ENCODE data around the gene SMO. TPM values are rescaled to one million over a fixed set of nuclear protein-coding genes. Genes with fewer than 3 reads are reported as not detected.

SMO gene
- 2.9 TPM for total RNA-seq (2021; ENCODE audit: unreplicated experiment)
- polyA plus RNA-seq (2012; ENCODE audit: insufficient read length) = 4.0 TPM
- Bru-seq, nascent RNA = percentile 27 among the genes with signal in this experiment
- percentile 25 among the genes with signal in this experiment for BruChase-seq, experiment 1, labeled RNA remaining after a 2-hour chase
- percentile 30 among the genes with signal in this experiment for BruChase-seq, experiment 2, labeled RNA remaining after a 6-hour chase
- long read RNA-seq, partial matches to known transcripts = 0 of 3 reads
- long read RNA-seq, other reads (novel, unspliced or antisense) = 2 of 3 reads

GRCh38 chr7:129188372-129188891 lies at the start of gene SMO:
Gene SMO, plus strand, starts transcription at chr7:129188633. Its CDS starts 519 bp downstream, at chr7:129189152.
- CTCF ChIA-PET = interaction anchor here (1.2 kb wide), 1 partner anchor 25 kb away, joined by 3 read pairs; no protein-coding TSS in a partner anchor
- Histone ChIP-seq H3K4me1 (ENCODE audit: control insufficient read depth, insufficient read depth, low read length) (no peaks in the 10 kb centered on the region), H3K9me3 (ENCODE audit: control insufficient read depth, insufficient read depth, low read depth, low read length) (no peaks in the 10 kb centered on the region), H3K4me3 (ENCODE audit: low read depth in 2 of 2, low read length in 2 of 2) (peak within 1 kb of the TSS; percentile 45 to 56), H3K36me3 (ENCODE audit: control insufficient read depth, insufficient read depth, low read length) (no peaks in the 10 kb centered on the region), H3K27ac (ENCODE audit: low read length) (no peak within 1 kb of the TSS), H3K27me3 (ENCODE audit: control insufficient read depth, insufficient read depth, low read length) (peaks cover 14% of the 10 kb centered on the region)
- in situ Hi-C loops (cut with HindIII; ENCODE audit: low pct_unique_long_range_greater_than_20kb, low sequenced_read_pairs) (no loop called here), intact Hi-C loops (cut with micrococcal nuclease; ENCODE audit: unreplicated experiment) (no loop called here)
- ATAC-seq (peak; percentile 65), DNase-seq (ENCODE audit: low read depth, low spot score) (no peak)
- BruUV-seq (replicated peaks) = no TSS peak
- TF ChIP-seq REST (IDR thresholded peaks at IDR 0.05; ENCODE audit: insufficient read depth in 1 of 2, low read depth in 2 of 2, low read length in 1 of 2) = no peak
- no peak for TF ChIP-seq POLR2AphosphoS5 (IDR thresholded peaks at IDR 0.05; ENCODE audit: low read depth, low read length)
- POLR2A ChIA-PET = no interaction called here

- no peaks in the 10 kb centered on the region for H3K36me3 ChIP-seq (ENCODE audit: control insufficient read depth, insufficient read depth, low read length)
- POLR2A ChIA-PET = no interaction called here
- DNase-seq (ENCODE audit: low read depth, low spot score) (no peak), ATAC-seq (no peak)
- CTCF ChIA-PET = no interaction called here
- H3K27me3 ChIP-seq (ENCODE audit: control insufficient read depth, insufficient read depth, low read length) = peaks cover 12% of the 10 kb centered on the region
- no peaks in the 10 kb centered on the region for H3K9me3 ChIP-seq (ENCODE audit: control insufficient read depth, insufficient read depth, low read depth, low read length)
- in situ Hi-C loops (cut with HindIII; ENCODE audit: low pct_unique_long_range_greater_than_20kb, low sequenced_read_pairs) (no loop called here), intact Hi-C loops (cut with micrococcal nuclease; ENCODE audit: unreplicated experiment) (no loop called here)
- BruUV-seq (replicated peaks) = no TSS peak
- H3K4me3 ChIP-seq (ENCODE audit: low read depth in 2 of 2, low read length in 2 of 2) = peak overlapping the region; percentile 55 to 63; a peak in 3 of 4 replicates
- H3K4me1 ChIP-seq (ENCODE audit: control insufficient read depth, insufficient read depth, low read length) = peaks cover 3% of the 10 kb centered on the region; the same call in 1 of the 2 replicates
- no peak overlapping the region for H3K27ac ChIP-seq (ENCODE audit: low read length)
- TF ChIP-seq REST (IDR thresholded peaks at IDR 0.05; ENCODE audit: insufficient read depth in 1 of 2, low read depth in 2 of 2, low read length in 1 of 2) (no peak), TCF7L2 (IDR thresholded peaks at IDR 0.05; ENCODE audit: low read depth, low read length) (no peak), SIN3A (IDR thresholded peaks at IDR 0.05; ENCODE audit: borderline replicate concordance, insufficient read depth, low read depth, low read length) (no peak), POLR2AphosphoS5 (IDR thresholded peaks at IDR 0.05; ENCODE audit: low read depth, low read length) (no peak), CTCF (IDR thresholded peaks at IDR 0.05) (no peak)
Observed at GRCh38 chr7:129143724-129144094, 44.7 kb upstream of the SMO start.
